OCI-LY1 (cell line): ENCODE results near the gene TRAPPC12.

Experiments
- H2AFZ ChIP-seq: fragments of 200-600 bp; sonication (generic), shearing (Covaris generic); 2 replicates; pipeline ENCODE4 v1.6.0; 2014; ENCODE audit warnings: antibody characterized with exemption, mild to moderate bottlenecking, low read length
- H3F3A ChIP-seq: fragments of 200-600 bp; sonication (generic), shearing (Covaris generic); 2 replicates; pipeline ENCODE4 v1.6.0; 2014; ENCODE audit warnings: mild to moderate bottlenecking, antibody characterized with exemption, low read length, moderate library complexity; ENCODE audit not compliant: insufficient read depth
- H3K27ac ChIP-seq: fragments of 200-600 bp; sonication (generic); 2 replicates; pipeline ENCODE4 v1.5.1; 2014; ENCODE audit warnings: low read length, mixed run types, mild to moderate bottlenecking, low read depth; ENCODE audit not compliant: poor library complexity, severe bottlenecking
- H3K27me3 ChIP-seq: fragments of 200-600 bp; sonication (generic); 2 replicates; pipeline ENCODE4 v1.6.0; 2014; ENCODE audit warnings: antibody characterized with exemption, mild to moderate bottlenecking, low read length, moderate library complexity; ENCODE audit not compliant: insufficient read depth
- H3K36me3 ChIP-seq: fragments of 200-600 bp; sonication (generic); 2 replicates; pipeline ENCODE4 v1.6.1; 2014; ENCODE audit warnings: mild to moderate bottlenecking, antibody characterized with exemption, low read length, moderate library complexity, mixed read lengths; ENCODE audit not compliant: insufficient read depth
- H3K4me1 ChIP-seq: fragments of 200-600 bp; sonication (generic); 2 replicates; pipeline ENCODE4 v1.5.1; 2014; ENCODE audit warnings: mild to moderate bottlenecking, low read length, moderate library complexity; ENCODE audit not compliant: insufficient read depth, severe bottlenecking
- H3K4me2 ChIP-seq: fragments of 200-600 bp; sonication (generic), shearing (Covaris generic); 2 replicates; pipeline ENCODE4 v1.6.1; 2014; ENCODE audit warnings: low read length
- H3K4me3 ChIP-seq: fragments of 200-600 bp; sonication (generic); 2 replicates; pipeline ENCODE4 v1.5.1; 2014; ENCODE audit warnings: low read length, low read depth, mild to moderate bottlenecking, mixed read lengths; ENCODE audit not compliant: poor library complexity, severe bottlenecking
- H3K79me2 ChIP-seq: fragments of 200-600 bp; shearing (Covaris generic); 2 replicates; pipeline ENCODE4 v1.6.1; 2016; ENCODE audit warnings: mixed run types, low read length, mixed read lengths; ENCODE audit not compliant: insufficient read depth
- H3K9ac ChIP-seq: fragments of 200-600 bp; sonication (generic), shearing (Covaris generic); 2 replicates; pipeline ENCODE4 v1.6.1; 2014; ENCODE audit warnings: mild to moderate bottlenecking, low read length, mixed read lengths
- H3K9me2 ChIP-seq: fragments of 200-600 bp; sonication (generic), shearing (Covaris generic); 2 replicates; pipeline ENCODE4 v1.6.1; 2014; ENCODE audit warnings: low read depth, mild to moderate bottlenecking, low read length, mixed read lengths
- H3K9me3 ChIP-seq: fragments of 200-600 bp; shearing (Covaris generic); 2 replicates; pipeline ENCODE4 v1.6.1; 2014; ENCODE audit warnings: low read length, mixed read lengths
- H4K20me1 ChIP-seq: fragments of 200-600 bp; sonication (generic), shearing (Covaris generic); 2 replicates; pipeline ENCODE4 v1.6.0; 2016; ENCODE audit warnings: mild to moderate bottlenecking, low read length; ENCODE audit not compliant: insufficient read depth
- CTCF ChIP-seq: fragments of 200-600 bp; sonication (generic), shearing (Covaris generic); IDR thresholded peaks from 2 replicates; pipeline ENCODE4 v1.5.1; 2017; ENCODE audit warnings: mild to moderate bottlenecking, antibody characterized with exemption, low read length, moderate library complexity, mixed read lengths
- EZH2 ChIP-seq: fragments of 200-600 bp; sonication (generic), shearing (Covaris generic); IDR thresholded peaks from 2 replicates; pipeline ENCODE4 v1.8.0; 2017; ENCODE audit warnings: borderline replicate concordance, mixed run types, mild to moderate bottlenecking, antibody characterized with exemption, low read length, moderate library complexity, mixed read lengths

TRAPPC12 gene

GRCh38 chr2:3399381-3399780 lies 19.9 kb downstream of the TRAPPC12 start:
- Histone ChIP-seq H3K9me2 (no peaks in the 10 kb centered on the region), H3K27ac (no peak overlapping the region), H3K36me3 (peaks cover 68% of the 10 kb centered on the region), H3K9me3 (peaks cover 20% of the 10 kb centered on the region), H4K20me1 (no peaks in the 10 kb centered on the region), H3K4me2 (no peak overlapping the region), H3K79me2 (peaks cover 3% of the 10 kb centered on the region), H2AFZ (no peak overlapping the region), H3K4me1 (peaks cover 19% of the 10 kb centered on the region), H3K9ac (no peak overlapping the region), H3K4me3 (no peak overlapping the region), H3K27me3 (no peaks in the 10 kb centered on the region), H3F3A (no peaks in the 10 kb centered on the region)
- TF ChIP-seq EZH2 (no peak), CTCF (no peak)

GRCh38 chr2:3399829-3400228 lies 20.3 kb downstream of the TRAPPC12 start:
- Histone ChIP-seq H3K36me3 (peaks cover 68% of the 10 kb centered on the region), H3K79me2 (peaks cover 3% of the 10 kb centered on the region), H3K4me2 (no peak overlapping the region)

GRCh38 chr2:3403587-3404334 lies 24.3 kb downstream of the TRAPPC12 start:
- Histone ChIP-seq H4K20me1 (no peaks in the 10 kb centered on the region), H3K4me1 (peaks cover 19% of the 10 kb centered on the region), H3K27ac (peak overlapping the region; percentile 87), H3K4me2 (peak overlapping the region; percentile 40), H3F3A (no peaks in the 10 kb centered on the region), H3K27me3 (no peaks in the 10 kb centered on the region), H2AFZ (no peak overlapping the region), H3K36me3 (peaks cover 58% of the 10 kb centered on the region), H3K9me2 (no peaks in the 10 kb centered on the region), H3K79me2 (no peaks in the 10 kb centered on the region), H3K9ac (peak overlapping the region; percentile 47; the same call in 1 of the 2 replicates), H3K9me3 (no peaks in the 10 kb centered on the region), H3K4me3 (no peak overlapping the region)
- TF ChIP-seq CTCF (no peak), EZH2 (no peak)

More at GRCh38 chr2:3399829-3400228, 20.3 kb downstream of the TRAPPC12 start:
- no peaks in the 10 kb centered on the region for H4K20me1 ChIP-seq
- no peaks in the 10 kb centered on the region for H3K9me2 ChIP-seq
- H3K4me3 ChIP-seq: no peak overlapping the region
- H3K9me3 ChIP-seq: peaks cover 18% of the 10 kb centered on the region
- no peaks in the 10 kb centered on the region for H3K27me3 ChIP-seq
- no peaks in the 10 kb centered on the region for H3F3A ChIP-seq
- H3K27ac ChIP-seq: no peak overlapping the region
- H3K9ac ChIP-seq: no peak overlapping the region
- H2AFZ ChIP-seq: no peak overlapping the region
- TF ChIP-seq EZH2: no peak
- no peak for TF ChIP-seq CTCF
- H3K4me1 ChIP-seq: peaks cover 19% of the 10 kb centered on the region
